Upper lobe of left lung (tissue), 4 donors: ENCODE results near the gene RBPJL.

Experiments
- POLR2A ChIP-seq, 4 donors: fragments of 450-650 bp; IDR thresholded peaks; one replicate each; pipeline ENCODE4 v1.5.1; 2016 to 2017; ENCODE audit warnings: antibody characterized with exemption in 4 of 4, mild to moderate bottlenecking in 2 of 4
- POLR2AphosphoS5 ChIP-seq, 2 donors: sonication (generic); formaldehyde crosslinking; IDR thresholded peaks; one replicate each; pipeline ENCODE4 v1.5.1; 2017; ENCODE audit warnings: antibody characterized with exemption in 2 of 2
- TF ChIP-seq, protein P1 (sequence below), 6 experiments: fragments of 450-650 bp in 4 of 6; fragments of 200-600 bp in 2 of 6; sonication (generic) in 2 of 6; IDR thresholded peaks; one replicate each; pipeline ENCODE4 v1.5.1; 2016 to 2019; ENCODE audit warnings: antibody characterized with exemption in 6 of 6

- TF ChIP-seq, protein P1, sequence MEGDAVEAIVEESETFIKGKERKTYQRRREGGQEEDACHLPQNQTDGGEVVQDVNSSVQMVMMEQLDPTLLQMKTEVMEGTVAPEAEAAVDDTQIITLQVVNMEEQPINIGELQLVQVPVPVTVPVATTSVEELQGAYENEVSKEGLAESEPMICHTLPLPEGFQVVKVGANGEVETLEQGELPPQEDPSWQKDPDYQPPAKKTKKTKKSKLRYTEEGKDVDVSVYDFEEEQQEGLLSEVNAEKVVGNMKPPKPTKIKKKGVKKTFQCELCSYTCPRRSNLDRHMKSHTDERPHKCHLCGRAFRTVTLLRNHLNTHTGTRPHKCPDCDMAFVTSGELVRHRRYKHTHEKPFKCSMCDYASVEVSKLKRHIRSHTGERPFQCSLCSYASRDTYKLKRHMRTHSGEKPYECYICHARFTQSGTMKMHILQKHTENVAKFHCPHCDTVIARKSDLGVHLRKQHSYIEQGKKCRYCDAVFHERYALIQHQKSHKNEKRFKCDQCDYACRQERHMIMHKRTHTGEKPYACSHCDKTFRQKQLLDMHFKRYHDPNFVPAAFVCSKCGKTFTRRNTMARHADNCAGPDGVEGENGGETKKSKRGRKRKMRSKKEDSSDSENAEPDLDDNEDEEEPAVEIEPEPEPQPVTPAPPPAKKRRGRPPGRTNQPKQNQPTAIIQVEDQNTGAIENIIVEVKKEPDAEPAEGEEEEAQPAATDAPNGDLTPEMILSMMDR (IDR thresholded peaks at IDR 0.05) = no peak
- TF ChIP-seq POLR2AphosphoS5 (IDR thresholded peaks at IDR 0.05) = no peak
- TF ChIP-seq POLR2A (IDR thresholded peaks at IDR 0.05) = no peak
Measured at GRCh38 chr20:45318386-45318939, 11.8 kb downstream of the RBPJL start.
